ENCODE data around the gene USP31.

USP31 gene

GRCh38 chr16:23079675-23080301, 69.5 kb downstream of the USP31 start:
- no peak for DNase-seq
- Histone ChIP-seq H3K36me3 (replicated peaks) (peaks cover 6% of the 10 kb centered on the region), H3K27me3 (replicated peaks) (no peaks in the 10 kb centered on the region), H3K4me3 (ENCODE audit: low read depth, low read length) (no peak overlapping the region), H3K27ac (no peak overlapping the region)
- TF ChIP-seq, protein P1, sequence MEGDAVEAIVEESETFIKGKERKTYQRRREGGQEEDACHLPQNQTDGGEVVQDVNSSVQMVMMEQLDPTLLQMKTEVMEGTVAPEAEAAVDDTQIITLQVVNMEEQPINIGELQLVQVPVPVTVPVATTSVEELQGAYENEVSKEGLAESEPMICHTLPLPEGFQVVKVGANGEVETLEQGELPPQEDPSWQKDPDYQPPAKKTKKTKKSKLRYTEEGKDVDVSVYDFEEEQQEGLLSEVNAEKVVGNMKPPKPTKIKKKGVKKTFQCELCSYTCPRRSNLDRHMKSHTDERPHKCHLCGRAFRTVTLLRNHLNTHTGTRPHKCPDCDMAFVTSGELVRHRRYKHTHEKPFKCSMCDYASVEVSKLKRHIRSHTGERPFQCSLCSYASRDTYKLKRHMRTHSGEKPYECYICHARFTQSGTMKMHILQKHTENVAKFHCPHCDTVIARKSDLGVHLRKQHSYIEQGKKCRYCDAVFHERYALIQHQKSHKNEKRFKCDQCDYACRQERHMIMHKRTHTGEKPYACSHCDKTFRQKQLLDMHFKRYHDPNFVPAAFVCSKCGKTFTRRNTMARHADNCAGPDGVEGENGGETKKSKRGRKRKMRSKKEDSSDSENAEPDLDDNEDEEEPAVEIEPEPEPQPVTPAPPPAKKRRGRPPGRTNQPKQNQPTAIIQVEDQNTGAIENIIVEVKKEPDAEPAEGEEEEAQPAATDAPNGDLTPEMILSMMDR (IDR thresholded peaks at IDR 0.05; ENCODE audit: low read depth, low read length, missing control alignments) = no peak
- in situ Hi-C loops (cut with HindIII; ENCODE audit: low pct_ligation_motif_present, low sequenced_read_pairs) = no loop called here

DNA sequence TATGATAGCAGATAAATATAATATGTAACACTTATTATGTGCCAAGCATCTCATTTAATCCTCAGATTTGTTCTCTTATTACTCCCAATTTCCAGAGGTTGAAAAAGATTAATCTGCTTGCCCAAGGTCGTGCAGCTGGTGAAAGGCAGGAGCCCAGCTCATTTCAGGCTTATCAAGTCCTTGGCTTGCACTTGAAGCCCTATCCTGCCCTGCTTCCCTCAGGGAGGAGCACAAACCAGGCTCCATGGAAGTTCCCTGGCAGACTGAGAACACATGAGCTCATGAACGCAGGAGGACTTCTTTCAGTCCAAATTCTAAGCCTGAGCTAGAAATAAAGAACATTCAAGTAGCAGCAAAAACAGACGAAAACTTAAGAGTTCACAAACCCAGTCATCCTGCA, 74.8 kb downstream of the USP31 start:
- H3K27me3 ChIP-seq (replicated peaks) = no peaks in the 10 kb centered on the region
- H3K36me3 ChIP-seq (replicated peaks) = peaks cover 5% of the 10 kb centered on the region
- in situ Hi-C loops (cut with HindIII; ENCODE audit: low pct_ligation_motif_present, low sequenced_read_pairs) = no loop called here
- TF ChIP-seq, protein P1 (IDR thresholded peaks at IDR 0.05; ENCODE audit: low read depth, low read length, missing control alignments) = no peak
- no peak for DNase-seq
- H3K27ac ChIP-seq = no peak overlapping the region
- no peak overlapping the region for H3K4me3 ChIP-seq (ENCODE audit: low read depth, low read length)

DNA sequence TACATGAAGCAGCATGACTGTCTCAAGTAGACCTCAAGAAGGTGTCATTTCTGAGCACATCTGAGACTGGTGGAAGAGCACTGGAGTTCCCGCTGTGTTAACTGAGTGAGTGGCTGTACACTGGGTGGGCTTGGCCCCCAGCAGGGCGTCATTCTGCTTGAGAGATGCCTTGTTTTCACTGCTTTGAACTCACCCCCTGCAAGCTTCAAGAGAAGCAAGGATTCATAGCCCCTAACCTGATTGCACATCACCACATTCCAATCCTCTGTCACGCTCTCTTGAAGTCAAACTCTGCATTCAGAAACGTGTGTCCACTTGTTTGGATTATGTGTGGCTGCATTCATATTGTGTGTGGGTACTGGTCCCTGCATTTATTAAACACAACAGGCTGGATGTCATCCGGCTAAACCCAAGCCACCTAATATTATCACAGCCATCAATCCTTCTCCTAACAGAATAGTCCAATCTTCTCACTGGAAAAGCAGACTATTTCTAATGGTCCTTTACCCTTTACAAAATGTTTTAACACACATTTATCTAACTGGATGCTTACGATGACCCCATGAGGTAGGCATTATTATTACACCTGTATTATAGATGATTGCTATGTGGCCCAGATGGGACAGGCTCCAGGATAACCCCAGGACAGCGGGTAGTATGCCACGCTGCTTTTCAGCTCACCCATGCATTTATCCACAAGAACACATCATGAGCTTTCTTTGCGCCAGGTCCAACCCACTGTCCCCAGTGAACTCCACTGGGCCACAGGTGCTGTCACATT, 76.3 kb downstream of the USP31 start:
- peak; percentile 31 for DNase-seq
- Histone ChIP-seq H3K36me3 (replicated peaks) (peaks cover 16% of the 10 kb centered on the region), H3K27ac (peak overlapping the region; percentile 60), H3K4me3 (ENCODE audit: low read depth, low read length) (no peak overlapping the region), H3K27me3 (replicated peaks) (no peaks in the 10 kb centered on the region)
- in situ Hi-C loops (cut with HindIII; ENCODE audit: low pct_ligation_motif_present, low sequenced_read_pairs) = no loop called here
- TF ChIP-seq, protein P1 (IDR thresholded peaks at IDR 0.05; ENCODE audit: low read depth, low read length, missing control alignments) = no peak

GRCh38 chr16:23072084-23072599, 77.1 kb downstream of the USP31 start:
- in situ Hi-C loops (cut with HindIII; ENCODE audit: low pct_ligation_motif_present, low sequenced_read_pairs) = no loop called here
- no peak overlapping the region for H3K4me3 ChIP-seq (ENCODE audit: low read depth, low read length)
- H3K27ac ChIP-seq = peak overlapping the region; percentile 60
- TF ChIP-seq, protein P1 (IDR thresholded peaks at IDR 0.05; ENCODE audit: low read depth, low read length, missing control alignments) = no peak
- H3K27me3 ChIP-seq (replicated peaks) = no peaks in the 10 kb centered on the region
- peaks cover 20% of the 10 kb centered on the region for H3K36me3 ChIP-seq (replicated peaks)
- peak; percentile 85 for DNase-seq

GRCh38 chr16:23071196-23072083, 77.8 kb downstream of the USP31 start:
- peak overlapping the region; percentile 60 for H3K27ac ChIP-seq
- in situ Hi-C loops (cut with HindIII; ENCODE audit: low pct_ligation_motif_present, low sequenced_read_pairs) = no loop called here

More at GRCh38 chr16:23071196-23072083, 77.8 kb downstream of the USP31 start:
- Histone ChIP-seq H3K4me3 (ENCODE audit: low read depth, low read length) (no peak overlapping the region), H3K36me3 (replicated peaks) (peaks cover 22% of the 10 kb centered on the region), H3K27me3 (replicated peaks) (no peaks in the 10 kb centered on the region)
- TF ChIP-seq, protein P1 (IDR thresholded peaks at IDR 0.05; ENCODE audit: low read depth, low read length, missing control alignments) = no peak
- peak; percentile 46 for DNase-seq

Measured in brain microvascular endothelial cell (primary cell).